HG03025 (cell line): Measurements from ENCODE around the gene VASN.
"Not testable (repeated sequence)": the region's sequence is repeated elsewhere in the genome, so short reads cannot be mapped to it uniquely, and the experiment has no call there.

Experiments
- ATAC-seq: cut with Tn5 transposase; IDR thresholded peaks from one replicate; pipeline ENCODE4 v1.9.1; 2021; ENCODE audit warnings: mild to moderate bottlenecking, moderate library complexity; ENCODE audit not compliant: unreplicated experiment, low FRiP score

The VASN gene

GRCh38 chr16:4371357-4372000 is at the start of gene VASN:
Gene VASN, plus strand, starts transcription at chr16:4371848. Its CDS starts 9,030 bp downstream, at chr16:4380878.
- ATAC-seq: no peak

GRCh38 chr16:4322121-4323052 is 49.3 kb upstream of the VASN start:
- no peak for ATAC-seq

GRCh38 chr16:4323071-4323844 is 48.4 kb upstream of the VASN start:
- no peak for ATAC-seq

- ATAC-seq: no peak
Measured at GRCh38 chr16:4323845-4324488, 47.7 kb upstream of the VASN start.

GRCh38 chr16:4324492-4325252 is 47.0 kb upstream of the VASN start:
- no peak for ATAC-seq

- ATAC-seq: no peak
Measured at GRCh38 chr16:4325253-4325758, 46.3 kb upstream of the VASN start.

- no peak for ATAC-seq
Measured at GRCh38 chr16:4327386-4328045, 44.1 kb upstream of the VASN start.

GRCh38 chr16:4328046-4328781 is 43.4 kb upstream of the VASN start:
- no peak for ATAC-seq

- ATAC-seq: no peak
Measured at GRCh38 chr16:4328782-4329775, 42.6 kb upstream of the VASN start.

GRCh38 chr16:4330277-4330874 is 41.3 kb upstream of the VASN start:
- no peak for ATAC-seq

GRCh38 chr16:4332083-4332482 is 39.6 kb upstream of the VASN start:
- no peak for ATAC-seq

- ATAC-seq: no peak
Measured at GRCh38 chr16:4332623-4333307, 38.9 kb upstream of the VASN start.

GRCh38 chr16:4333308-4333638 is 38.4 kb upstream of the VASN start:
- no peak for ATAC-seq

GRCh38 chr16:4333714-4334113 is 37.9 kb upstream of the VASN start:
- ATAC-seq: not testable (repeated sequence)

- no peak for ATAC-seq
Measured at GRCh38 chr16:4334724-4335495, 36.7 kb upstream of the VASN start.
